HG03066 (cell line): ENCODE results near the gene ADAMTS13.
A peak's percentile ranks its signal among the peaks of the same experiment; 100 is the strongest.

Source experiments
- ATAC-seq: cut with Tn5 transposase; IDR thresholded peaks from one replicate; pipeline ENCODE4 v1.9.1; 2021; ENCODE audit warnings: low read depth; ENCODE audit not compliant: unreplicated experiment

Gene ADAMTS13

GRCh38 chr9:133468777-133469421 is 46.7 kb downstream of the ADAMTS13 start:
- no peak for ATAC-seq

GRCh38 chr9:133470427-133470924 is 48.3 kb downstream of the ADAMTS13 start:
- no peak for ATAC-seq

- no peak for ATAC-seq
Observed at GRCh38 chr9:133470988-133471387, 48.8 kb downstream of the ADAMTS13 start.

- no peak for ATAC-seq
Observed at GRCh38 chr9:133471551-133472276, 49.5 kb downstream of the ADAMTS13 start.

GRCh38 chr9:133472277-133472645 is 50.1 kb downstream of the ADAMTS13 start:
- no peak for ATAC-seq

- ATAC-seq = no peak
Observed at GRCh38 chr9:133472753-133473378, 50.7 kb downstream of the ADAMTS13 start.

- no peak for ATAC-seq
Observed at GRCh38 chr9:133473743-133474142, 51.6 kb downstream of the ADAMTS13 start.

GRCh38 chr9:133474215-133474614 is 52.0 kb downstream of the ADAMTS13 start:
- ATAC-seq = no peak

- no peak for ATAC-seq
Observed at GRCh38 chr9:133474853-133475252, 52.7 kb downstream of the ADAMTS13 start.

- no peak for ATAC-seq
Observed at GRCh38 chr9:133475292-133476012, 53.3 kb downstream of the ADAMTS13 start.

GRCh38 chr9:133476036-133476931 is 54.1 kb downstream of the ADAMTS13 start:
- ATAC-seq = no peak

GRCh38 chr9:133476941-133477340 is 54.8 kb downstream of the ADAMTS13 start:
- no peak for ATAC-seq

GRCh38 chr9:133477461-133477860 is 55.3 kb downstream of the ADAMTS13 start:
- ATAC-seq = no peak

GRCh38 chr9:133477992-133478850 is 56.1 kb downstream of the ADAMTS13 start:
- ATAC-seq = peak; percentile 36

GRCh38 chr9:133478851-133479711 is 56.9 kb downstream of the ADAMTS13 start, which contains the start of gene SLC2A6:
TSS of gene SLC2A6 (minus strand) at chr9:133479099. CDS start at chr9:133479059, 40 bp downstream.
- peak; percentile 85 for ATAC-seq

- no peak for ATAC-seq
Observed at GRCh38 chr9:133483611-133484010, 61.4 kb downstream of the ADAMTS13 start.

GRCh38 chr9:133484671-133485437 is 62.7 kb downstream of the ADAMTS13 start:
- no peak for ATAC-seq
